ENCODE results near the gene RNF10.
"Not testable (repeated sequence)": the region's sequence is repeated elsewhere in the genome, so short reads cannot be mapped to it uniquely, and the experiment has no call there.

Gene RNF10

GRCh38 chr12:120598674-120599463, 64.7 kb downstream of the RNF10 start:
- DNase-seq (ENCODE audit: low read depth in 1 of 2, low spot score in 1 of 2): peak in 1 of 2 experiments; percentile 41
- Histone ChIP-seq H3K27me3 (ENCODE audit: insufficient read depth, poor library complexity, severe bottlenecking) (no peaks in the 10 kb centered on the region), H3K27ac (replicated peaks) (no peak overlapping the region), H3K4me3 (replicated peaks; ENCODE audit: insufficient read depth, low read length) (no peak overlapping the region)
- TF ChIP-seq GABPA (IDR thresholded peaks at IDR 0.05; ENCODE audit: low read depth): no peak
- no peak for TF ChIP-seq POLR2AphosphoS5 (IDR thresholded peaks at IDR 0.05; ENCODE audit: low read depth)
- no peak for TF ChIP-seq SPI1 (IDR thresholded peaks at IDR 0.05; ENCODE audit: borderline replicate concordance, low read depth)
- TF ChIP-seq CTCF (IDR thresholded peaks at IDR 0.05; ENCODE audit: insufficient read depth, low read length): no peak
- no peak for TF ChIP-seq REST (IDR thresholded peaks at IDR 0.05; ENCODE audit: insufficient replicate concordance, low read depth)

GRCh38 chr12:120599672-120600552, 65.8 kb downstream of the RNF10 start:
- DNase-seq (ENCODE audit: low read depth in 1 of 2, low spot score in 1 of 2): no peak
- no peak overlapping the region for H3K27ac ChIP-seq (replicated peaks)
- TF ChIP-seq GABPA (IDR thresholded peaks at IDR 0.05; ENCODE audit: low read depth): no peak
- TF ChIP-seq SPI1 (IDR thresholded peaks at IDR 0.05; ENCODE audit: borderline replicate concordance, low read depth): no peak
- no peak for TF ChIP-seq CTCF (IDR thresholded peaks at IDR 0.05; ENCODE audit: insufficient read depth, low read length)
- no peak for TF ChIP-seq REST (IDR thresholded peaks at IDR 0.05; ENCODE audit: insufficient replicate concordance, low read depth)
- no peak for TF ChIP-seq POLR2AphosphoS5 (IDR thresholded peaks at IDR 0.05; ENCODE audit: low read depth)
- H3K27me3 ChIP-seq (ENCODE audit: insufficient read depth, poor library complexity, severe bottlenecking): no peaks in the 10 kb centered on the region
- no peak overlapping the region for H3K4me3 ChIP-seq (replicated peaks; ENCODE audit: insufficient read depth, low read length)

- peak; percentile 45; the same call in 1 of the 2 replicates for TF ChIP-seq SPI1 (IDR thresholded peaks at IDR 0.05; ENCODE audit: borderline replicate concordance, low read depth)
- H3K4me3 ChIP-seq (replicated peaks; ENCODE audit: insufficient read depth, low read length); H3K27me3 ChIP-seq (ENCODE audit: insufficient read depth, poor library complexity, severe bottlenecking): not testable (repeated sequence)
- peak overlapping the region; percentile 72 for H3K27ac ChIP-seq (replicated peaks)
- DNase-seq (ENCODE audit: low read depth in 1 of 2, low spot score in 1 of 2): peak; percentile 93 to 94
Measured at GRCh38 chr12:120602416-120602815, 68.3 kb downstream of the RNF10 start.

DNA sequence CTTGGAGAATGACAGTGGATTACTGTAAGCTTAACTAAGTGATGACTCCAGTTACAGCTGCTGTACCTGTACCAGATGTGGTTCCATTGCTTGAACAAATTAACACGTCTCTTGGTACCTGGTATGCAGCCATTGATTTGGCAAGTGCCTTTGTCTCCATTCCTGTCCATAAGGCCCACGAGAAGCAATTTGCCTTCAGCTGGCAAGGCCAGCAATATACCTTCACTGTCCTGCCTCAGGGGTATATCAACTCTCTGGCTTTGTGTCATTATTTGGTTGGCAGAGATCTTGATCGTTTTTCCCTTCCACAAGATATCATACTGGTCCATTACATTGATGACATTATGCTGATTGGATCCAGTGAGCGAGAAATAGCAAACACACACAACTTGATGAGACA, 76.4 kb downstream of the RNF10 start:
- TF ChIP-seq CTCF (IDR thresholded peaks at IDR 0.05; ENCODE audit: insufficient read depth, low read length): no peak
- TF ChIP-seq GABPA (IDR thresholded peaks at IDR 0.05; ENCODE audit: low read depth): no peak
- no peak for TF ChIP-seq POLR2AphosphoS5 (IDR thresholded peaks at IDR 0.05; ENCODE audit: low read depth)
- no peaks in the 10 kb centered on the region for H3K27me3 ChIP-seq (ENCODE audit: insufficient read depth, poor library complexity, severe bottlenecking)
- no peak for DNase-seq (ENCODE audit: low read depth in 1 of 2, low spot score in 1 of 2)
- no peak overlapping the region for H3K4me3 ChIP-seq (replicated peaks; ENCODE audit: insufficient read depth, low read length)
- no peak overlapping the region for H3K27ac ChIP-seq (replicated peaks)

Measured in HL-60 (cell line).